HG02884 (cell line): ENCODE results near the gene ATF7.
A peak's percentile ranks its signal among the peaks of the same experiment; 100 is the strongest.
"Not testable (repeated sequence)": the region's sequence is repeated elsewhere in the genome, so short reads cannot be mapped to it uniquely, and the experiment has no call there.

Experiments used
- ATAC-seq: cut with Tn5 transposase; IDR thresholded peaks from one replicate; pipeline ENCODE4 v1.9.1; 2021; ENCODE audit warnings: mild to moderate bottlenecking, moderate library complexity; ENCODE audit not compliant: unreplicated experiment

ATF7 gene

GRCh38 chr12:53567961-53568808 is 58.0 kb downstream of the ATF7 start:
- no peak for ATAC-seq

- ATAC-seq, result not testable (repeated sequence)
These were observed 60.8 kb downstream of the ATF7 start for GRCh38 chr12:53565376-53565775.

GRCh38 chr12:53564941-53565340 is 61.2 kb downstream of the ATF7 start:
- ATAC-seq, result no peak

- no peak for ATAC-seq
These were observed 61.9 kb downstream of the ATF7 start for GRCh38 chr12:53564278-53564677.

DNA sequence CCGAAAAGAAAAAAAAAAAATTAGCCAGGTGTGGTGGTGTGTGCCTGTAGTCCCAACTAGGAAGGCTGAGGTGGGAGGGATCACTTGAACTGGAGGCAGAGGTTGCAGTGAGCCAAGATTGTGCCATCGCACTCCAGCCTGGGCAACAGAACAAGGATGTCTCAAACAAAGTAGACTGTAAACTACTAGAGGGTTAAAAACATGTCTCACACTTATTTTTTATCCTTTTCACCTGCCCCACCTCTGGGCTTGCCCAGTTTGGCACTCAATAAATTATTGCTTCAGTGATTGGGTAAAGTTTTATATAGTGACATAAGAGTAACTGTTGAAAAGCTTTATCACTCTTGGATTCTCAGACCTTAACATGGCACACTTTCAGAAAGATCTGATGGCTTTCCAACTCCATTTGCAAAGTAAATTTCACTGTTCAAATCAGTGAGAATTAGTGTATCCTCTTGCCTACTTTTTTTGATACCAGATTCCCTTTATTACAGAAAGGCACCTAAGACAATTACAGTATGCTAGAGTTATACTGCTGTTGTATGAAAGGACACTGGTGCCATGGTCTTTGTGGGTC is 62.6 kb downstream of the ATF7 start:
- no peak for ATAC-seq

GRCh38 chr12:53561590-53561953 is 64.6 kb downstream of the ATF7 start:
- no peak for ATAC-seq

GRCh38 chr12:53560912-53561589 is 65.1 kb downstream of the ATF7 start:
- no peak for ATAC-seq

- no peak for ATAC-seq
These were observed 65.8 kb downstream of the ATF7 start for GRCh38 chr12:53560351-53560750.

DNA sequence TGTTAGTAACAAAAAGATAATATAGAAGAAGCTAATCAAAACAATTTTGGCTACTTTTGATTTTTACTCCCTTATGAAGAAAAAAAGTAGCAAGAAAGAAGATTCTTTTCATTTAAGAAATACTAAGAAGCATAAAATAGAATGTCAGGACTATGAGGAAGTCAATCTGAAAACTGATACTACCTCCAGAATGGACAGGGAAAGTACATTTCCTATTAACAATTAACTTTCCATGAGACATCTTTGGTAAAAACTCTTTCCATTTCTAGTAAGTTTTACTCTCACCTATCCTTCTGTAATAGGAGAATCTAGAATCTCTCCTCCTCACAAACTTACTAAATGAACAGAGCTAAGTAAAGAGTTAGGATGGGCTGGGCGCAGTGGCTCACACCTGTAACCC is 67.6 kb downstream of the ATF7 start:
- ATAC-seq, result no peak

- ATAC-seq, result no peak
These were observed 73.5 kb downstream of the ATF7 start for GRCh38 chr12:53552361-53553327.

DNA sequence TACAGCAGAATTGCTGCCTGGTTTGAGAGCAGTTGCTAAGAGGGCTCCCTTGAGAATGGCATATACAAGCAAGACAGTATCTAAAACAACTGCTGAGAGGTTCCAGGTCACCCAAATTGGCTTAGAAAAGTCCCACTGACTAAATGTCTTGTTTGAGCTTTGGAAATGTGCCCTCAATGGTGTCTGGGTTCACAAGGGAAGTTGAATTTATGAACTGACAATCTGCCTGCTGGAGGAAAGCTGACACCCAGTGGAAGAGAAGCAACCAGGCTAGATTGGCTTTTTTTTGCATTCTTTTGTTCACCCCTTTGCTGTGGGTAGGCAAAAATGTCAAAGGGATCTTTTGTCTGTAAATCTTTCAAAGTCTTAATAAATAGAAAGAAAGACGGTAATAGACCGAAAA is 74.3 kb downstream of the ATF7 start:
- ATAC-seq, result no peak

DNA sequence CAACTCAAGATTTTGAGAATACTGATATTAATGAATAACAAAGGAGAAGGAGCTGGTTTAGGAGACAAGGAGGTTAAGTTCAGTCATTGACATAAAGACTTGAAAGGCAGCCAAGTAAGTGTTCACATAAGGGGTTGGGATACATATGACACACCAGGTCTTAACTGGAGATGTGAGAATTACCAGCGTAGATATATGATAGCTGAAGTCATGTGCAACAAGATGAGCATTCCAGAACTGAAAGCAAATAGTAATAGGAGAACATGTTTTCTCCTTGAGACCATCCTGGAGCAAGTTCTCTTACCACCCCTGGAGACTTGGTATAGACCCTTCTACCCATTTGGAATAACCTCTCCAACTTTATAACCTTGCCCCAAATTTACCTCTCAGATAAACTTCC is 75.6 kb downstream of the ATF7 start:
- no peak for ATAC-seq

DNA sequence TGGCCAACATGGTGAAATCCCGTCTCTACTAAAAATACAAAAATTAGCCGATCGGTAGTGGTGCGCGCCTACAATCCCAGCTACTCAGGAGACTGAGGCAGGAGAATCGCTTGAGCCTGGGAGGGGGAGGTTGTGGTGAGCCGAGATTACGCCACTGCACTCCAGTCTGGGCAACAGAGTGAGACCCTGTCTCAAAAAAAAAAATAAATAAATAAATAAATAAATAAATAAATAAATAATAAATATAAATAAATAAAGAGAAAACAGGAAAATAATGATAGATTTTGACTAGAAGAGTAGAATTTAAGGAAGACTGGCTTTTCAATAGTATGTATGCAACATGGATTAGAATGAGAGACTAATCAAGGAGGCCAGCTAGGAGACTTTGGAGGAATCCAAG is 76.1 kb downstream of the ATF7 start:
- not testable (repeated sequence) for ATAC-seq

DNA sequence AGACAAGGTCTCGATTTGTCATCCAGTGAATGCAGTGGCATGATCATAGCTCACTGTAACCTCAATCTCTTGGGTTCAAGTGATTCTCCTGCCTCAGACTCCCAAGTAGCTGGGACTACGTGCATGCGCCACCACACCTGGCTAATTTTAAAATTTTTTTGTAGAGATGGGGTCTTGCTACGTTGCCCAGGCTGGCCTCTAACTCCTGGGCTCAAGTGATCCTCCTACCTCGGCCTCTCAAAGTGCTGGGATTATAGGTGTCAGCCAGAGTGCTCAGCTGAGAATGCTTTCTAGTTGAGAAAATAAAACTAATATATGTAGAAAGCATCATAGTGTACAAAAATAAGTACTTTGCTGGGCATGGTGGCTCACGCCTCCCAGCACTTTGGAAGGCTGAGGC is 77.8 kb downstream of the ATF7 start:
- ATAC-seq, result not testable (repeated sequence)

DNA sequence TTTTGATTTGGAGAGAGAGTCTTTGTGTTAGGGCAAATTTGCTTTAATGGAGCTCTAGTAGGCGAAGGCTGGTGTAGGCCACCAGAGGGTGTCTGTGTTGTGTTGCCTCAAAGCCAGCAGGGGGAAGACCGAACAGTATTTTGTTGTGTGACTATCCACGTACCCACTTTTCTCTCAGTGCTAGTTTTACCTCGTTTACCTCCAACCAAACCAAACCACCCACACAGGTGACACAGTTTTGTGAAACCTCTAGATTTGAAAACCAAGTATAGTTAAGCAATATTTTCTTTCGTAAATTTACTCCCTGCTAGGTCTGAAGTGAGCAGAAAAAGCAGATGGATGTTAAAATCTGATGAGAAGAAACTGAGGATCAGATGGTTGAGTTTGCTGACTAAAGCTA is 82.6 kb downstream of the ATF7 start:
- peak; percentile 59 for ATAC-seq

DNA sequence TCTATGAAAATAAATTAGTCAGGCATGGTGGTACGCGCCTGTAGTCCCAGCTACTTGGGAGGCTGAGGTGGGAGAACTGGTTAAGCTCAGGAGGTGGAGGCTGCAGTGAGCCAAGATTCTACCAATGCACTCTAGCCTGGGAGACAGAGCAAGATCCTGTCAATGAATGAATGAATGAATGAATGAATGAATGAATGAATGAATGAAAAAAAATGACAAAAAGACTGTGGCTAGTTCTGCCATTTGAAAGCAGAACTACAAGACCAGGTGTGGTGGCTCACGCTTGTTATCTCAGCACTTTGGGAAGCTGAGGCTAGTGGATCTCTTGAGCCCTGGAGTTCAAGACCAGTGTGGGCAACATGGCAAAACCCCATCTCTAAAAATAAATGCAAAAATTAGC is 86.7 kb downstream of the ATF7 start:
- ATAC-seq, result no peak

DNA sequence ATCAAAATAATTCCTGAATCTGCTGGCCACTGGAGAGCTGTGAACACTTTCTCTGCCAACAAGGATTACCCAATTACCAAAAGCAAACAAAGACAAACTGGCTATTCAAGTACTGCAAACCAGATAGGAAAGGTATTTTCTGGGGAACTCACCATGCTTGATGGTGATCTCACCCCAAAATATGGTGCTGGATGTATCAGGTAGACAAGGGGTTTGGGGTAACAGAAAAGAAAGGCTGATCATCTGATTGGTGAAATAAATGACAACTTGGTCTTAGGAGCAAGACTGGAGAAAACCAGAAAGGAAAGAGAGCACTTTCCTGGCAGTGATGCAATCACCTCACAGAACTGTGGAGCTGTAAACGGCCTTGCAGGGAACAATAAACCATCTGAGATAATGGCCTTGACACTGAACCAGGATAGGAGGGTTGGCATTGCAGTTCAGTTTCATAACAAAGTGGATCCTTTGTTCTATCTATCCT is 87.9 kb downstream of the ATF7 start:
- no peak for ATAC-seq

- ATAC-seq, result no peak
These were observed 89.2 kb downstream of the ATF7 start for GRCh38 chr12:53536962-53537361.

- ATAC-seq, result no peak
These were observed 92.7 kb downstream of the ATF7 start for GRCh38 chr12:53533471-53533870.

DNA sequence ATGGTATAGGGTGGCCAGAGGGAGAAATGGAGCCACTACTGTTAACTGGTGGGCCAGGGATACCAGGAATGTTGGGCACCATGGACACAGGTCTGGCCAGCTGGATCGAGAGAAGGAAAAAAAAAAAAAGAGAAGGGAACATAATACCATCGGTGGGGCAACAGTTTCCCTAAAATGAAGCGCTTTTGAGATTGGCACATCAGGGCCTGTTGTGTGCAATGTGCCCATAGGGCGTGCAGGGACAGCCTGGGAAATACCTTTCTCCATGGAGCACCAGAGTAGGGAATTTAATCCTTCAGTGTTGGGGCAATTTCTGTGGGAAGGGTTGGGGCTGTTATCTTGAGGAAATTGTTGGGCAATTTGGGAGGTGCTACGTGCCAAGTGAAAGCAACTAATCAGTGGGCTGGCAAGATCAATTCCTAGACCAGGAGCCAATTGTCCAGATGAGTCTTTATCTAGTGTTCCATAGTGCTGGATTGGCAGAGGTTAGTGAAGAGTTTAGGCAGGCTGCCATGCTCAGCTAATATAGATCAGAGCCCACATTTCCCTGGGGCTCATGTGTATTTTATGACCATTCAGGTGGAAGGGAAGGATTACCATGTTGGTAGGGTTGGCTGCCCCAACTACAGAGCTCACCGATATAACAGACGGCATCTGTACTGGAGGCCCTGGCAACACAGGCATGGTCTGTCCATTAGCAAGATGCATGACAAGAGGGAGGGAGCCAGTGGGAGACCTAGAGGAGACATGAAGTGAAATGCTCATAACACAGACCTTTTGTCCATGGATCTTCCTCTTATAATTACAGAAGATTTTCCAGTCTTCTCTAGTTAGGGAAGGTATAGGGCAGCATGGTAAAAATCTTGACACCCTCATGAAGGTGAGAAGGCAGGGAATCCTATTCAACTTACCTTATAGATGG is 93.4 kb downstream of the ATF7 start:
- ATAC-seq, result no peak
